ENCODE measurements around the gene KLHDC7A. TPM values are rescaled to one million over a fixed set of nuclear protein-coding genes. Genes with fewer than 3 reads are reported as not detected.

The KLHDC7A gene
- total and polyA plus RNA-seq, 11 donors = 0.05 to 0.16 (median 0.12) TPM; not detected in 8

DNA sequence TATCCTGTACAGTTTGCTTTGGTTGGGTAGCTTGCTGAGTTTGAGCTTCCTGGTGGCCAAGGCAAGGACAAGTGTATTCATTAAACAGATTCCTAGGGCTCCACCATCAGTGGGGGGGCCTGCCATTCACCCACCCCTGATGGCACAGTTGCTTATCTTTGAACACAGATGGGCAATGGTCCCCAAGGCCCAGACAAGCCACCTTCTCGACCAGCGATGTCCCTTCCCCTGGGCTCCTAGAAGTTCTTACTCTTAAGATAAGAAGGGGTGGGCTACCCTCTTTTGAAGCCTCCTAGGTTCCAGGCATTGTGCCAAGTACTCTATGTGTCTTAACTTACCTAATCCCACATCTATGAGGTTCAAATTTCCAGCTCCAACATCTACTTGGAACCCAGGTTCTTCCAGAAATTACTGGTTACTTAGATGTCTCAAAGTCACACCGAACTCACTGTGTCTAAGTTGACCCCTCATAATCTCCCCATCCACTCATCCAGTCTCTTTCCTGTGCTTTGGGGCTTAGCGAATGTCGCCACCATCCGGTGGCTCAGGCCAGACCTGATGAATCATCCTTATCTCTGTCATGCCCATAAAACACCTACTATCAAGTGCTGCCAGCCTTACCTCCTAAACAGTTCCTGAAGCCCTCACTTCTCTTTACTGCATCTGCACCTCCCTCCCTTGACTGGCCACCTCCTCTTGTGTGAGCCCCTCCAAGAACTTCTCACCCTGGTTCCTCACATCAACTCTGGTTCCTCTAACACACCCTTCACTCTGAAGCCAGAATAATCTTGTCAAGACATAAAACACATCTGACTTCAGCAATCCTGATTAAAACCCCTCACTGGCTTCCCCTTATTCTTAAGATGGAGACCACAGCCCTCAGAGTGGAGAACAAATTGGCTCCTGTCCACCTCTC lies 50.1 kb downstream of the KLHDC7A start:
- WGBS, 4 donors = 49 to 64% (median 59%) methylated on average over 6 of the region's 6 CpGs
- H3K4me3 ChIP-seq = no peak overlapping the region
- peaks cover 0 to 6% (median 0%) of the 10 kb centered on the region in 12 donors for H3K4me1 ChIP-seq
- H3K27me3 ChIP-seq = peaks cover 0 to 30% (median 2%) of the 10 kb centered on the region in 9 donors
- no peaks in the 10 kb centered on the region for H3K36me3 ChIP-seq
- ATAC-seq (no peak), DNase-seq (no peak)
- no peak overlapping the region for H3K27ac ChIP-seq
- H3K9me3 ChIP-seq = no peaks in the 10 kb centered on the region
- TF ChIP-seq POLR2A (IDR thresholded peaks at IDR 0.05) = no peak
- TF ChIP-seq, protein P1, sequence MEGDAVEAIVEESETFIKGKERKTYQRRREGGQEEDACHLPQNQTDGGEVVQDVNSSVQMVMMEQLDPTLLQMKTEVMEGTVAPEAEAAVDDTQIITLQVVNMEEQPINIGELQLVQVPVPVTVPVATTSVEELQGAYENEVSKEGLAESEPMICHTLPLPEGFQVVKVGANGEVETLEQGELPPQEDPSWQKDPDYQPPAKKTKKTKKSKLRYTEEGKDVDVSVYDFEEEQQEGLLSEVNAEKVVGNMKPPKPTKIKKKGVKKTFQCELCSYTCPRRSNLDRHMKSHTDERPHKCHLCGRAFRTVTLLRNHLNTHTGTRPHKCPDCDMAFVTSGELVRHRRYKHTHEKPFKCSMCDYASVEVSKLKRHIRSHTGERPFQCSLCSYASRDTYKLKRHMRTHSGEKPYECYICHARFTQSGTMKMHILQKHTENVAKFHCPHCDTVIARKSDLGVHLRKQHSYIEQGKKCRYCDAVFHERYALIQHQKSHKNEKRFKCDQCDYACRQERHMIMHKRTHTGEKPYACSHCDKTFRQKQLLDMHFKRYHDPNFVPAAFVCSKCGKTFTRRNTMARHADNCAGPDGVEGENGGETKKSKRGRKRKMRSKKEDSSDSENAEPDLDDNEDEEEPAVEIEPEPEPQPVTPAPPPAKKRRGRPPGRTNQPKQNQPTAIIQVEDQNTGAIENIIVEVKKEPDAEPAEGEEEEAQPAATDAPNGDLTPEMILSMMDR (IDR thresholded peaks at IDR 0.05) = no peak
- intact Hi-C loops (cut with DNase I) = no loop called here

DNA sequence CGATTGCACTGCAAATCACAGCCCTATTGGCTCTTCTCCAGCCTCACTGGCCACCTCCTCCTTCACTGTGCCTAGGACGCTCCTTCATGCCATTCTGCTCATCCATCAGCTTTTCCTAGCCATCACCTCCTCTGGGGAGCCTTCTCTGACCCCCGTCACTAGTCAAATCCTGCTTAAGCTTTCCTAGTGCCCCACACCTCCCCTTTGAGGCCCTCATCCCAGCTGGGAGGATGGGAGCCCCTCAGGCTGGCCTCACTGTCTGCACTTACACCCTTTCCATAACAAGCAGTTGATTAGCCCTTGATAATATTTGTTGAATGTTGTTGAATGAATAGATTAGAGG lies 50.7 kb downstream of the KLHDC7A start:
- intact Hi-C loops (cut with DNase I) = no loop called here
- no peak for ATAC-seq
- 47 to 49% (median 48%) methylated on average over 3 of the region's 3 CpGs for WGBS, 4 donors
- no peak for TF ChIP-seq POLR2A (IDR thresholded peaks at IDR 0.05)
- TF ChIP-seq, protein P1 (IDR thresholded peaks at IDR 0.05) = no peak
- Histone ChIP-seq H3K4me3 (no peak overlapping the region), H3K36me3 (no peaks in the 10 kb centered on the region), H3K27me3 (peaks cover 0 to 36% (median 4%) of the 10 kb centered on the region in 9 donors), H3K27ac (no peak overlapping the region), H3K9me3 (no peaks in the 10 kb centered on the region), H3K4me1 (peaks cover 0 to 6% (median 0%) of the 10 kb centered on the region in 12 donors)
- DNase-seq = no peak

DNA sequence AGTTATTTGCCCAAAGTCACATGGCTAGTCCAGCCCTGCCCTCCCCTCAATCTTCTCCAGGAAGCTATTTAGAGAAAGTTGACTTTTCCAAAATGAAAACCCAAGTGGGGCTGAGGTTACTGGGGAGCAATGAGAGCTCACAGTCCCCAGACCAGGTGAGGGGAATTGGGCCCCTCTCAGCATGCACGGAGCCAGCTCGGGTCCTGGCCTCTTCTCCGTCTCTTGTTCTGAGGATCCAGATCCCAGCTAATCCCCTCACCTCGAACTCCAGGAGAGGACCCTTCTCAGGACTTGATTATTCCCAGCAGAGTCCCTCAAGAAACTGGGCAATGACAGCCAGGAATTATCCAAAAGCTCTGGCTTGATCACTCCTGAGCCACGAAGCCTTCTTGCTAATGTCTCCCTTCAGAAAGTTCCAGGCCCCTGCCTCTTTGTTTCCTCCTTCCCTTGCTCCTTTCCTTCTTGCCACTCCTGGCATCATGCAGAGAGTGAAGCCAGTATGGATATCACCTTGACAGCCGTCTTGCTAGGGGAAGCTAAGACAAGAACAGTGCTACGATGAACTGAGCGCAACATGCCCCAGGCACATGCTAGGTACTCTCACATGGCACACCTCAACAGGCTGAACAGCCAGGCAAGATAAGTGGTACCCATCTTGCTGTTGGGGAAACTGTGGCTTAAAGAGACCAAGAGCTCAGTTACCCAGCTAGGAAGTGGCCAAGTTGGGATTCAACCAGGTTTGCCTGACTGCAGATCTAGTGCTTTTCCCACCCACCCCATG lies 51.9 kb downstream of the KLHDC7A start:
- Histone ChIP-seq H3K9me3 (no peaks in the 10 kb centered on the region), H3K4me3 (no peak overlapping the region), H3K27me3 (peaks cover 0 to 45% (median 4%) of the 10 kb centered on the region in 9 donors), H3K36me3 (no peaks in the 10 kb centered on the region), H3K27ac (no peak overlapping the region), H3K4me1 (peaks cover 0 to 6% (median 0%) of the 10 kb centered on the region in 12 donors)
- ATAC-seq = no peak
- 72 to 79% (median 77%) methylated on average over 8 of the region's 8 CpGs for WGBS, 4 donors
- intact Hi-C loops (cut with DNase I) = no loop called here
- no peak for DNase-seq
- TF ChIP-seq, protein P1 (IDR thresholded peaks at IDR 0.05) = no peak
- TF ChIP-seq POLR2A (IDR thresholded peaks at IDR 0.05) = no peak

DNA sequence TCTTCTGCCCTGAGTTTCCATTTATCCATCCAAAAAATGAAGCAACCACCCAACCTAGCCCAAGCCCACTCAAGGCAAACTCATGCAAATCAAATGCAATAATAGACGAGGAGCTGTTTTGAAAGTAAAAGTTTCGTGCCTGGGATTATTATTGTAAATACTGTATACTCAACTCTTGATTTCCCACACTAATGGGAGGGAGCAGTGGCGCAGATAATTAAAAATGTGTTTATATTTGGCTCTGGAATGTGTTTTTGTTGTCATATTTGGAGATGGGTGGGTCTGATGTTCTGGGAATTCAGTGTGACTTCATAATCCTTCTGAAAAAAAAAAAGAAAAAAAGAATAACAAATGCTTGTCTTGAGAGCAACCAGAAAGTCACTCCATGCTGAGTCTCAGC lies 52.5 kb downstream of the KLHDC7A start:
- no peak for DNase-seq

More for the DNA sequence above, 52.5 kb downstream of the KLHDC7A start:
- Histone ChIP-seq H3K9me3 (no peaks in the 10 kb centered on the region), H3K27ac (no peak overlapping the region), H3K4me3 (no peak overlapping the region), H3K36me3 (no peaks in the 10 kb centered on the region), H3K27me3 (peaks cover 0 to 50% (median 6%) of the 10 kb centered on the region in 9 donors), H3K4me1 (peaks cover 0 to 6% (median 0%) of the 10 kb centered on the region in 12 donors)
- TF ChIP-seq POLR2A (IDR thresholded peaks at IDR 0.05) = no peak
- TF ChIP-seq, protein P1 (IDR thresholded peaks at IDR 0.05) = no peak
- intact Hi-C loops (cut with DNase I) = no loop called here
- no peak for ATAC-seq
- WGBS, 4 donors = 34 to 60% (median 52%) methylated on average over 3 of the region's 3 CpGs

All from heart left ventricle (tissue), 16 donors.